Panc1 (cell line): ENCODE measurements around the gene STKLD1. TPM values are rescaled to one million over a fixed set of nuclear protein-coding genes. Genes with fewer than 3 reads are reported as not detected.

ENCODE experiments used
- ATAC-seq: fragments of 200-7000 bp; cut with Tn5 transposase; 2 replicates; pipeline ENCODE4 v1.9.1; 2020; ENCODE audit warnings: mild to moderate bottlenecking, moderate library complexity
- BruUV-seq: library from RNA; stranded (reverse); fragments of 400-500 nt; replicated peaks from 2 replicates; lab custom pipeline; 2021; lab: Mats Ljungman, UMichigan
- CTCF ChIA-PET: fragments of 300-600 bp; sonication (Branson Sonifier 250); formaldehyde crosslinking; loops from one replicate; lab custom pipeline; 2022; ENCODE audit warnings: antibody characterized with exemption; lab: Charles Lee
- POLR2A ChIA-PET: fragments of 300-600 bp; sonication (Branson Sonifier 250); formaldehyde crosslinking; loops from one replicate; lab custom pipeline; 2022; ENCODE audit warnings: antibody characterized with exemption; lab: Charles Lee
- DNase-seq: peaks from one replicate; pipeline ENCODE4 v3.0.0-alpha.2; 2010; ENCODE audit warnings: low read depth, low spot score
- H3K27ac ChIP-seq: 2 replicates; pipeline ENCODE4 v1.5.1; 2011; ENCODE audit warnings: mild to moderate bottlenecking, low read length, inconsistent platforms
- H3K27me3 ChIP-seq: fragments of 200-500 bp; sonication (Bioruptor generic); 2 replicates; pipeline ENCODE4 v1.6.0; 2014; ENCODE audit warnings: low read length, inconsistent platforms; ENCODE audit not compliant: control insufficient read depth, insufficient read depth
- H3K36me3 ChIP-seq: fragments of 200-500 bp; sonication (Bioruptor generic); 2 replicates; pipeline ENCODE4 v1.5.1; 2014; ENCODE audit warnings: inconsistent platforms, mild to moderate bottlenecking, low read length, moderate library complexity; ENCODE audit not compliant: control insufficient read depth, insufficient read depth
- H3K4me1 ChIP-seq: 2 replicates; pipeline ENCODE4 v1.5.1; 2011; ENCODE audit warnings: inconsistent platforms, mild to moderate bottlenecking, low read length, moderate library complexity; ENCODE audit not compliant: control insufficient read depth, insufficient read depth
- H3K4me3 ChIP-seq, 2 experiments: 2 replicates each; pipeline ENCODE4 v1.5.1; 2011 to 2012; ENCODE audit warnings: low read depth in 2 of 2, low read length in 2 of 2, mild to moderate bottlenecking in 2 of 2, inconsistent platforms in 1 of 2, moderate library complexity in 1 of 2
- H3K9me3 ChIP-seq: fragments of 200-500 bp; sonication (Bioruptor generic); 2 replicates; pipeline ENCODE4 v1.5.1; 2014; ENCODE audit warnings: low read depth, mild to moderate bottlenecking, inconsistent platforms, low read length, moderate library complexity; ENCODE audit not compliant: control insufficient read depth, insufficient read depth
- POLR2AphosphoS5 ChIP-seq: IDR thresholded peaks from 2 replicates; pipeline ENCODE4 v1.6.1; 2012; ENCODE audit warnings: mild to moderate bottlenecking, low read depth, low read length, moderate library complexity
- SIN3A ChIP-seq: IDR thresholded peaks from 2 replicates; pipeline ENCODE4 v1.6.1; 2012; ENCODE audit warnings: low read depth, mild to moderate bottlenecking, low read length, moderate library complexity, borderline replicate concordance; ENCODE audit not compliant: insufficient read depth
- TCF7L2 ChIP-seq: IDR thresholded peaks from 2 replicates; pipeline ENCODE4 v1.6.1; 2011; ENCODE audit warnings: mild to moderate bottlenecking, low read depth, low read length, inconsistent platforms
- in situ Hi-C: cut with HindIII; loops from 2 replicates; pipeline ENCODE4 v1.10.0; 2016; ENCODE audit warnings: low sequenced_read_pairs, low pct_unique_long_range_greater_than_20kb
- intact Hi-C: fragments of 100-400 bp; cut with micrococcal nuclease; formaldehyde crosslinking; loops from one replicate; pipeline ENCODE4 v1.10.0; 2022; ENCODE audit not compliant: unreplicated experiment
- total RNA-seq: library from RNA; stranded (reverse); gene quantifications from one replicate; pipeline ENCODE4 v1.2.1, GENCODE V29; 2021; ENCODE audit not compliant: unreplicated experiment
- TF ChIP-seq, protein P1 (sequence below), 2 experiments: IDR thresholded peaks; 2 replicates each; pipeline ENCODE4 v1.6.1; 2011 to 2012; ENCODE audit warnings: low read depth in 2 of 2, control low read depth in 1 of 2, low read length in 1 of 2, mild to moderate bottlenecking in 1 of 2, moderate library complexity in 1 of 2; ENCODE audit not compliant: insufficient read depth in 1 of 2
- TF ChIP-seq, protein P2 (sequence below): fragments of 450-650 bp; IDR thresholded peaks from 2 replicates; pipeline ENCODE4 v1.5.1; 2017; ENCODE audit warnings: mild to moderate bottlenecking

STKLD1 gene
- total RNA-seq, 1 experiment from 2014 or later = 0.74 TPM

DNA sequence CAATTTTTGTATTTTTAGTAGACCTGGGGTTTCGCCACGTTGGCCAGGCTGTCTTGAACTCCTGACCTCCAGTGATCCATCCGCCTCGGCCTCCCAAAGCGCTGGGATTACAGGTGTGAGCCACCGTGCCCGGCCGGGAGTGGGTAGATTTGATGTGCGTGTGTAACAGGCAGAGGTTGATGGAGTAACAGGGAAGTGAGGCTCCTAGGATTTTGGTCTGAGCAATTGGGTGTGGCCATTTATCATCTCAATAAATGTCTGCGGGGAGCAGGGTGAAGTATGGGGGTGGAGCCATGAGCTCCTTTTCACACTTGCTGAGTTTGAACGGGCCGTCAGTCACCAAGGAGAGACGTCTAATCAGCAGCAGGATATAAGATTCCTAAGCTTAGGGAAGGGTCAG is 42.8 kb downstream of the STKLD1 start:
- in situ Hi-C loops (no loop called here), intact Hi-C loops (no loop called here)
- Histone ChIP-seq H3K4me1 (no peaks in the 10 kb centered on the region), H3K27ac (no peak overlapping the region), H3K36me3 (peaks cover 2% of the 10 kb centered on the region), H3K27me3 (no peaks in the 10 kb centered on the region), H3K4me3 (peak overlapping the region in 1 of 2 experiments; percentile 90; a peak in 2 of 4 replicates), H3K9me3 (no peaks in the 10 kb centered on the region)
- CTCF ChIA-PET = no interaction called here
- DNase-seq (no peak), ATAC-seq (no peak)
- POLR2A ChIA-PET = no interaction called here
- TF ChIP-seq TCF7L2 (no peak), SIN3A (no peak), POLR2AphosphoS5 (no peak)
- TF ChIP-seq, protein P1, sequence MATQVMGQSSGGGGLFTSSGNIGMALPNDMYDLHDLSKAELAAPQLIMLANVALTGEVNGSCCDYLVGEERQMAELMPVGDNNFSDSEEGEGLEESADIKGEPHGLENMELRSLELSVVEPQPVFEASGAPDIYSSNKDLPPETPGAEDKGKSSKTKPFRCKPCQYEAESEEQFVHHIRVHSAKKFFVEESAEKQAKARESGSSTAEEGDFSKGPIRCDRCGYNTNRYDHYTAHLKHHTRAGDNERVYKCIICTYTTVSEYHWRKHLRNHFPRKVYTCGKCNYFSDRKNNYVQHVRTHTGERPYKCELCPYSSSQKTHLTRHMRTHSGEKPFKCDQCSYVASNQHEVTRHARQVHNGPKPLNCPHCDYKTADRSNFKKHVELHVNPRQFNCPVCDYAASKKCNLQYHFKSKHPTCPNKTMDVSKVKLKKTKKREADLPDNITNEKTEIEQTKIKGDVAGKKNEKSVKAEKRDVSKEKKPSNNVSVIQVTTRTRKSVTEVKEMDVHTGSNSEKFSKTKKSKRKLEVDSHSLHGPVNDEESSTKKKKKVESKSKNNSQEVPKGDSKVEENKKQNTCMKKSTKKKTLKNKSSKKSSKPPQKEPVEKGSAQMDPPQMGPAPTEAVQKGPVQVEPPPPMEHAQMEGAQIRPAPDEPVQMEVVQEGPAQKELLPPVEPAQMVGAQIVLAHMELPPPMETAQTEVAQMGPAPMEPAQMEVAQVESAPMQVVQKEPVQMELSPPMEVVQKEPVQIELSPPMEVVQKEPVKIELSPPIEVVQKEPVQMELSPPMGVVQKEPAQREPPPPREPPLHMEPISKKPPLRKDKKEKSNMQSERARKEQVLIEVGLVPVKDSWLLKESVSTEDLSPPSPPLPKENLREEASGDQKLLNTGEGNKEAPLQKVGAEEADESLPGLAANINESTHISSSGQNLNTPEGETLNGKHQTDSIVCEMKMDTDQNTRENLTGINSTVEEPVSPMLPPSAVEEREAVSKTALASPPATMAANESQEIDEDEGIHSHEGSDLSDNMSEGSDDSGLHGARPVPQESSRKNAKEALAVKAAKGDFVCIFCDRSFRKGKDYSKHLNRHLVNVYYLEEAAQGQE (IDR thresholded peaks at IDR 0.05; ENCODE audit: insufficient read depth in 1 of 2, low read depth in 2 of 2, low read length in 1 of 2) = no peak
- TF ChIP-seq, protein P2, sequence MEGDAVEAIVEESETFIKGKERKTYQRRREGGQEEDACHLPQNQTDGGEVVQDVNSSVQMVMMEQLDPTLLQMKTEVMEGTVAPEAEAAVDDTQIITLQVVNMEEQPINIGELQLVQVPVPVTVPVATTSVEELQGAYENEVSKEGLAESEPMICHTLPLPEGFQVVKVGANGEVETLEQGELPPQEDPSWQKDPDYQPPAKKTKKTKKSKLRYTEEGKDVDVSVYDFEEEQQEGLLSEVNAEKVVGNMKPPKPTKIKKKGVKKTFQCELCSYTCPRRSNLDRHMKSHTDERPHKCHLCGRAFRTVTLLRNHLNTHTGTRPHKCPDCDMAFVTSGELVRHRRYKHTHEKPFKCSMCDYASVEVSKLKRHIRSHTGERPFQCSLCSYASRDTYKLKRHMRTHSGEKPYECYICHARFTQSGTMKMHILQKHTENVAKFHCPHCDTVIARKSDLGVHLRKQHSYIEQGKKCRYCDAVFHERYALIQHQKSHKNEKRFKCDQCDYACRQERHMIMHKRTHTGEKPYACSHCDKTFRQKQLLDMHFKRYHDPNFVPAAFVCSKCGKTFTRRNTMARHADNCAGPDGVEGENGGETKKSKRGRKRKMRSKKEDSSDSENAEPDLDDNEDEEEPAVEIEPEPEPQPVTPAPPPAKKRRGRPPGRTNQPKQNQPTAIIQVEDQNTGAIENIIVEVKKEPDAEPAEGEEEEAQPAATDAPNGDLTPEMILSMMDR = no peak
- no TSS peak for BruUV-seq

DNA sequence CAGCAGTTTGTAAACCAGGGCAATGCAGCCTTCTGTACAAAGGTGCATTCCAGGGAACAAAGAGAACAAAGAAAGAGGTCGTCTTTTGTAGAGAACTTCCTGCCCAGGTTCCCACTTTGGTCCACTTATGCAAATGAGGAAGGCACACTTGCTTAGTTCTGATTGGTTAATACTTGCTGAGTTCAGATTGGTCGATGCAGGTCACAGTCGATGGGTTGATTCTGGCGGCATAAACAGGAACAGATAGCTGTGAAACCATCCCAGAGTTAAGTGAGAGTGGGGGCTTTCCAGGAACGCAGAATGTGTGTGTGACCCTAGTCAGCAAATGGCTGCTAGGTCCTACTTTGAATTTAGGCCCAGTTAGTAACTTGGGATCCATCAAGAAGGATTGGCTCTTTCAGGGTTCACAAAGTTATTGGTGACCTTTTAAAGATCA is 44.2 kb downstream of the STKLD1 start:
- in situ Hi-C loops = no loop called here
- H3K4me3 ChIP-seq = no peak overlapping the region

More for the DNA sequence above, 44.2 kb downstream of the STKLD1 start:
- Histone ChIP-seq H3K36me3 (peaks cover 2% of the 10 kb centered on the region; the same call in 1 of the 2 replicates), H3K9me3 (no peaks in the 10 kb centered on the region), H3K4me1 (no peaks in the 10 kb centered on the region), H3K27me3 (no peaks in the 10 kb centered on the region), H3K27ac (no peak overlapping the region)
- ChIA-PET POLR2A (no interaction called here), CTCF (no interaction called here)
- ATAC-seq (no peak), DNase-seq (no peak)
- no TSS peak for BruUV-seq
- TF ChIP-seq SIN3A (no peak), POLR2AphosphoS5 (no peak), TCF7L2 (no peak)
- TF ChIP-seq, protein P2 = no peak
- TF ChIP-seq, protein P1 (IDR thresholded peaks at IDR 0.05; ENCODE audit: insufficient read depth in 1 of 2, low read depth in 2 of 2, low read length in 1 of 2) = no peak
- intact Hi-C loops = no loop called here
